Ovary (tissue), 9 donors: ENCODE results near the gene LAMA1. TPM values are rescaled to one million over a fixed set of nuclear protein-coding genes. Genes with fewer than 3 reads are reported as not detected.

Experiments used
- DNase-seq, 5 donors: peaks; one replicate each; pipeline ENCODE4 v3.0.0-alpha.2; 2019 to 2020
- H3K27ac ChIP-seq, 2 donors: fragments of 200-600 bp; one replicate each; pipeline versions ENCODE4 v1.5.1 to v1.8.0; 2019 to 2022
- H3K27me3 ChIP-seq: fragments of 200-600 bp; one replicate; pipeline ENCODE4 v1.8.0; 2022
- H3K36me3 ChIP-seq: fragments of 200-600 bp; sonication (generic); one replicate; pipeline ENCODE4 v1.5.1; 2019
- H3K4me1 ChIP-seq: one replicate; pipeline ENCODE4 v1.8.1; 2013; ENCODE audit warnings: mild to moderate bottlenecking, moderate library complexity; ENCODE audit not compliant: insufficient read depth
- H3K4me3 ChIP-seq: fragments of 200-600 bp; sonication (generic); one replicate; pipeline ENCODE4 v1.5.1; 2017
- H3K9me3 ChIP-seq, 2 donors: fragments of 200-600 bp in 1 of 2; sonication (generic) in 1 of 2; one replicate each; pipeline versions ENCODE4 v1.5.1 to v1.8.1; 2013 to 2019; ENCODE audit warnings: mild to moderate bottlenecking in 1 of 2, moderate library complexity in 1 of 2
- EP300 ChIP-seq: sonication (generic); formaldehyde crosslinking; IDR thresholded peaks from one replicate; pipeline ENCODE4 v1.6.1; 2017; ENCODE audit warnings: antibody characterized with exemption
- POLR2A ChIP-seq: fragments of 450-650 bp; IDR thresholded peaks from one replicate; pipeline ENCODE4 v1.6.1; 2017; ENCODE audit warnings: antibody characterized with exemption, mild to moderate bottlenecking, moderate library complexity
- WGBS, 3 donors: extraction: QIAGEN DNeasy Blood & Tissue Kit in 1 of 3; methylation state at CpG; one replicate each; pipeline versions ENCODE4 v1.1.5 to v1.1.7; 2013 to 2017; 5-methylcytosine and 5-hydroxymethylcytosine counted together
- intact Hi-C, 4 donors: fragments of 100-400 bp; cut with DNase I; formaldehyde crosslinking; loops; one replicate each; pipeline versions ENCODE4 v1.11.0 to v1.15.1; 2022 to 2023
- polyA plus RNA-seq, 2 donors: library from polyadenylated mRNA; stranded (reverse); fragments of 200-250 nt in 1 of 2; fragments of 350-450 nt in 1 of 2; fragmentation: Illumina TruSeq in 1 of 2; extraction: RNeasy Lipid Tissue Mini Kit (QIAGEN cat#74804) in 1 of 2; gene quantifications; one replicate each; pipeline ENCODE4 v1.2.3, GENCODE V29; 2013 to 2014
- total RNA-seq, 7 donors: library from RNA; depleted of rRNA in 2 of 7; stranded (reverse); fragments of >200 nt in 2 of 7; fragmentation: NEBNext Ultra II Directional in 3 of 7; extraction: Animal tissue kit (Norgen Biotek cat#: 25700) in 3 of 7; gene quantifications; one replicate each; pipeline versions ENCODE4 v1.1.0 to v1.2.4, GENCODE V29; 2016 to 2023
- TF ChIP-seq, protein P1 (sequence below), 3 donors: fragments of 450-650 bp in 2 of 3; fragments of 200-600 bp in 1 of 3; IDR thresholded peaks; one replicate each; pipeline versions ENCODE4 v1.5.1 to v1.8.0; 2016 to 2022; ENCODE audit warnings: antibody characterized with exemption in 3 of 3, mild to moderate bottlenecking in 1 of 3
- donor health status: DM: no; HTN: no; CAD: no; lungs with moderate emphysema.
- donor health status: DM: no; HTN: no; CAD: no.
- donor health status: Bipolar disorder and iron deficiency.
- donor health status: DM: yes; HTN: yes; CAD: no.
- donor health status: DM: no; HTN: no; CAD: no.
- donor health status: DM: yes; HTN: yes; CAD: no.

The LAMA1 gene
- total and polyA plus RNA-seq, 9 donors = 1.1 to 10.8 (median 3.8) TPM

DNA sequence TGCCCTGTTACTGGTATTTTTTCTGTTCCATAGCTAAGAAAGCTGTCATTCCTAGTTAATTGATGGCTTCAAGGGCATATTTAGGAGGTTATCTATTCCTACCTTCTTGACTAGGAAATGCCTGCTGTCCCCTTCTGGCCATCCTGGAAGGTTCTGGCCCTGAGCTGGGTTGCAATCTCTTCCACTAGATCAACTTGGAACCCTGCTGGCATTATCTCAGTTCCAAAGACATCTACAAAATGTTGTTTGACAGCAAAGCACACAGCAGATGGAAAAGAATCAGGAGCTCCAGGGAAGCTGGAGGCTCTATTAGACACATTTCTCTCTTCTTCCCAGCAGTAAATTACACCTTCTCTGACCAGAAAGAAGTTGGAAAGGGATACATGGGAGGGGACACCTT, 196.0 kb downstream of the LAMA1 start:
- intact Hi-C loops = loop anchor here in 3 of 4 donors (5.0 to 10.0 kb wide), 3 partner anchors 251 to 256 kb away; no protein-coding TSS in a partner anchor
- H3K27ac ChIP-seq = no peak overlapping the region
- DNase-seq = no peak
- H3K36me3 ChIP-seq = no peaks in the 10 kb centered on the region
- H3K27me3 ChIP-seq = no peaks in the 10 kb centered on the region
- TF ChIP-seq POLR2A (no peak), EP300 (no peak)
- TF ChIP-seq, protein P1, sequence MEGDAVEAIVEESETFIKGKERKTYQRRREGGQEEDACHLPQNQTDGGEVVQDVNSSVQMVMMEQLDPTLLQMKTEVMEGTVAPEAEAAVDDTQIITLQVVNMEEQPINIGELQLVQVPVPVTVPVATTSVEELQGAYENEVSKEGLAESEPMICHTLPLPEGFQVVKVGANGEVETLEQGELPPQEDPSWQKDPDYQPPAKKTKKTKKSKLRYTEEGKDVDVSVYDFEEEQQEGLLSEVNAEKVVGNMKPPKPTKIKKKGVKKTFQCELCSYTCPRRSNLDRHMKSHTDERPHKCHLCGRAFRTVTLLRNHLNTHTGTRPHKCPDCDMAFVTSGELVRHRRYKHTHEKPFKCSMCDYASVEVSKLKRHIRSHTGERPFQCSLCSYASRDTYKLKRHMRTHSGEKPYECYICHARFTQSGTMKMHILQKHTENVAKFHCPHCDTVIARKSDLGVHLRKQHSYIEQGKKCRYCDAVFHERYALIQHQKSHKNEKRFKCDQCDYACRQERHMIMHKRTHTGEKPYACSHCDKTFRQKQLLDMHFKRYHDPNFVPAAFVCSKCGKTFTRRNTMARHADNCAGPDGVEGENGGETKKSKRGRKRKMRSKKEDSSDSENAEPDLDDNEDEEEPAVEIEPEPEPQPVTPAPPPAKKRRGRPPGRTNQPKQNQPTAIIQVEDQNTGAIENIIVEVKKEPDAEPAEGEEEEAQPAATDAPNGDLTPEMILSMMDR (IDR thresholded peaks at IDR 0.05) = no peak
- H3K4me1 ChIP-seq = no peaks in the 10 kb centered on the region
- H3K4me3 ChIP-seq = no peak overlapping the region
- H3K9me3 ChIP-seq = no peaks in the 10 kb centered on the region

DNA sequence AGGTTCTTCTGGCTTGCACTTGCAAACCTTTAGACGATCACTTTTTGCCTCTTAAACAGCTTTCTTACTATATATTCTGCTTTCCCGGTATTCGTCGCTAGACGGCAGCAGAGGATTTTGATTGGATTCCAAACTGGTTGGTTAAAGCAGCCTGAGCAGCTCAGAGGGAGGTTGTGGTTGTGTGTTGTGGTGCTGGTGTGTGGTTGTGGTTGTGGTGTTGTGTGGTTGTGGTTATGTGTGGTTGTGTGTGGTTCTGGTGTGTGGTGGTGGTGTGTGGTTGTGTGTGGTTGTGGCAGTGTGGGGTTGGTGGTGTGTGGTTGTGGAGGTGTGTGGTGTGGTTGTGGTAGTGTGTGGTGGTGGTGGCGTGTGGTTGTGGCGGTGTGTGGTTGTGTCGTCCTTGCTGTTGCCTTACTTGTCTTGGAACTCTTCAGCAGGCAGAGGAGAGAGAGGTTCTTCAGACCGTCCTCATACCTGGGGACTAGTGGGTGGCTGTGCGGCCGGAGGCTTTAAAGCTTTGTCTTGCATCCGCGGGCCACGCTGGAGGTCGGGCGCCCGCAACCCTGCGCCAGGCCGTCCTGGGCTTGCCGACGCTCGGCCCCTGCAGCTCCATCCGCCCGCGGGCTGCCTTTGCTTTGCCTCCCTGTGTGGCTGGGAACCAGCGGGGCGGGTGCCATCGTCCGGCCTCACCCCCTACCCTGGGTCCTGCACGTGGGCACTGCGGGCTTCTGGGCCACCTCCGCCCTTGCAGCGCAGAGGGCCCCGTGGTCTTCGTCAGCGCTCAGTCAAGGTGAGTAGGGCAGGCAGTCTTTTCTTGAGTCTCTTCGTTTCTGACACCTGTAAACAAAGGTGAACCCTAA, 197.3 kb downstream of the LAMA1 start:
- Histone ChIP-seq H3K9me3 (no peaks in the 10 kb centered on the region), H3K4me3 (no peak overlapping the region), H3K27me3 (no peaks in the 10 kb centered on the region), H3K36me3 (no peaks in the 10 kb centered on the region), H3K27ac (no peak overlapping the region), H3K4me1 (no peaks in the 10 kb centered on the region)
- TF ChIP-seq POLR2A (no peak), EP300 (no peak)
- TF ChIP-seq, protein P1 (IDR thresholded peaks at IDR 0.05) = peak in 1 of 3 donors; percentile 35
- 73 to 77% (median 75%) methylated on average over 37 of the region's 37 CpGs for WGBS, 3 donors
- DNase-seq = peak; percentile 25 to 58 (median 40)
- intact Hi-C loops = loop anchor here in 3 of 4 donors (5.0 to 10.0 kb wide), 3 partner anchors 252 to 257 kb away; no protein-coding TSS in a partner anchor

DNA sequence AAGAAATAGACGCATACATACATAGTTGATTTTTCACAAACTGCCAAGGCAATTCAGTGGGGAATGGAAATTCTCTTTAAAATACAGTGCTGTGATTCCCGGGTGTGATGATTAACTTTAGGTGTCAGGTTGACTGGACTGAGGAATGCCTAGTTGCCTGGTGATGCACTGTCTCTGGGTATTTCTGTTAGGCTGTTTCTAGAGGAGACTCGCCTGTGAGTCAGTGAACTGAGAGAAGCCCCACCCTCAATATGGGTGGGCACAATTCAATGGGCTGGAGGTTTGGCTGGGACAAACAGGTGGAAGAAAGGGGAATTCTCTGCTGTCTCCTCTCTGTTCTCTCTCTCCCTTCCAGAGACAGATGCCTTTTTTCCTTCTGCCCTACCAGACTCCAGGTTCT, 200.5 kb downstream of the LAMA1 start:
- intact Hi-C loops = no loop called here
- WGBS, 3 donors = 79 to 92% (median 91%) methylated on average over 3 of the region's 3 CpGs
- DNase-seq = no peak
- Histone ChIP-seq H3K27ac (no peak overlapping the region), H3K27me3 (no peaks in the 10 kb centered on the region), H3K36me3 (no peaks in the 10 kb centered on the region), H3K4me1 (no peaks in the 10 kb centered on the region), H3K9me3 (no peaks in the 10 kb centered on the region), H3K4me3 (no peak overlapping the region)
- TF ChIP-seq, protein P1 (IDR thresholded peaks at IDR 0.05) = no peak
- TF ChIP-seq EP300 (no peak), POLR2A (no peak)

DNA sequence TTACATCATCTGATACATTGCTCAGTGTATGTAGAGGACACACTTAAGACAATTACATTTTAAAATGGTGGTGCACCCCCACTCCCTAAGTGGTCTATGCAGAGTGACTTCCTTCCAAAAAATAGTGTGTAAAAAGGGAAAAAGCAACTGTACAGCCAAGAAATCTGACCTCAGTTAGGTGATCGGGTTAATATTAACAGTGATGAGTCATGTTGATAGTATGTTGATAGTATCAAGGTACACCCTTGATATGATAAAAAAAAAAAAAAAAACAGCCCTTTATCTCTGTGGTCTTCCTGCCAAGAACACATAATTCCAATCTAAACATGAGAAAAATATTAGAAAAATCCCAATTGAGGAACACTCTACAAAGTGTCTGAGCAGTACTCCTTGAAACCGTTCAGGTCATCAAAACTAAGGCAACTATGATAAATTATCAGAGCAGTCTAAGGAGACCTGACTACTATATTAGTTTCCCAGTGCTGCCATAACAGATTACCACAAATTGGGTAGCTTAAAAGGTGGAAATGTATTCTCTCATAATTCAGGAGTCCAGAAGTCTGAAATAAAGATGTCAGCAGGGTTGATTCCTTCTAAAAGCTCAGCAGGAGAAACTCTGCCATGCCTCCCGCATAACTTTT, 216.2 kb downstream of the LAMA1 start:
- TF ChIP-seq POLR2A = no peak
- TF ChIP-seq EP300 = no peak
- TF ChIP-seq, protein P1 (IDR thresholded peaks at IDR 0.05) = no peak
- 89 to 91% (median 90%) methylated on average over 3 of the region's 3 CpGs for WGBS, 3 donors
- intact Hi-C loops = no loop called here

More for the DNA sequence above, 216.2 kb downstream of the LAMA1 start:
- no peak overlapping the region for H3K27ac ChIP-seq
- no peaks in the 10 kb centered on the region for H3K27me3 ChIP-seq
- no peaks in the 10 kb centered on the region for H3K36me3 ChIP-seq
- H3K9me3 ChIP-seq = no peaks in the 10 kb centered on the region
- H3K4me3 ChIP-seq = no peak overlapping the region
- DNase-seq = no peak
- H3K4me1 ChIP-seq = no peaks in the 10 kb centered on the region
